HS-27A (cell line): Measurements from ENCODE around the gene MAMDC2.

Experiments used
- DNase-seq: peaks from one replicate; pipeline ENCODE4 v3.0.0-alpha.2; 2012; ENCODE audit warnings: low read depth, missing footprints

The MAMDC2 gene

DNA sequence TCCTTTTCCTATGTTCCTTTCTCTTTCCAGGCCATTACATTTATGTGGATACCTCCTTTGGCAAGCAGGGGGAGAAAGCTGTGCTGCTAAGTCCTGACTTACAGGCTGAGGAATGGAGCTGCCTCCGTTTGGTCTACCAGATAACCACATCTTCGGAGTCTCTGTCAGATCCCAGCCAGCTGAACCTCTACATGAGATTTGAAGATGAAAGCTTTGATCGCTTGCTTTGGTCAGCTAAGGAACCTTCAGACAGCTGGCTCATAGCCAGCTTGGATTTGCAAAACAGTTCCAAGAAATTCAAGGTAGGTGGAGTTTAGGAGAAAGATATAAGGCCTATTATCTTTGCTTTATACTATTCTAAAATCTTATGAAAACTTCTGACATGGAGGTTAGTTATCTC is 64.5 kb downstream of the MAMDC2 start:
- no peak for DNase-seq

- no peak for DNase-seq
These were observed 66.8 kb downstream of the MAMDC2 start for GRCh38 chr9:70110194-70111041.

DNA sequence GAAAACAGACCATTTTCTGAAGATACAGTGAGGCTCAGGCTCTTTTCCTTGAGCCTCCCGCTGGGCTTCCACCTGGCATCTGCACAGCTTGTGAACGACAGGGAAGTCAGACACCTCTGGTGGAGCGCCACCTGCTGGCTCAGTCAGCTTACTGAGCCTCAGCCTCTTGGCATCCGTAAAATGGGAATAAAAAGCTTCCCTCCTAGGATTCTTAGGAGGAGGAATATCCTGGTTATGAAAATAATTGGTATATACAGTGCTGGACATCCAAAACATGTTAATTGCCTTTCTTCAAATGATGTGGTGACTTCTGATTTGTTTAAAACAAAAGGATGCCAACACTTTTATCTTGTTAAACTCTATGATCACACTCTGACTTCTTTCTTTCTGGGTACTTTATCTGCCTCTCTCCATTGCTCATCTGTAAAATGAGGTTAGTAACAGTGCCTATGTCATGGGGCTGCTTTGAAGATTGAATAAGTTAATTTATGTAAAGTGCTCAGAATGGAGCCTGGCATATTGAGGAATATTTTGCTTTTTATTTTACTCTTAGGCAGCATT is 67.5 kb downstream of the MAMDC2 start:
- DNase-seq: no peak

DNA sequence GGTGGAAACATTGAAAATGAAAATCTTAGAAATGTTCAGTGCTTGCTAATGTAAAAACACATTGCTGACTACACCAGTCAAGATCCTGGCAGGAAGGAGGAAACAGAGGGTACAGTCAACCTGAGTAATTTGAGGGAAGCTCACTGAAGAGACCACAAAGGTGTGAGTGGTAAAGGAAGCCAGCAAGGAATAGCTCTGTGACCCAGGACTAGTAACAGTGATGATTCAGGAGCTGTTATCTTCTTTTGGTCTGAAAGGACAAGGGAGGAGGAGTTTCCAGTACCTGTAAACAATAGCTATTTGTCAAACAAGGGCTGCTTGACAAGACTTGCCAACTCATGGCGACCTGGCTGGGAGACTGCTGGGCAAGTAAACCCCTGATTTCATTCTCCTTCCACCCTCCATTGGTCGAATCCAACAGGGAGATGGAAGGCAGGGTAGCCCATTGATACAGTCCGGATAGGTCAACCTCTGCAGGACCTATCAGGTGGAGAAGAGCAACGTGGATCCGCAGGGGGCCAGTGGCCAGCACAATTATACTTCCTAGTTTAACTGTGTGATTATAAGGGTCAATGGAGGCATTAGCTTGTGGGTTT is 68.1 kb downstream of the MAMDC2 start:
- DNase-seq: no peak

DNA sequence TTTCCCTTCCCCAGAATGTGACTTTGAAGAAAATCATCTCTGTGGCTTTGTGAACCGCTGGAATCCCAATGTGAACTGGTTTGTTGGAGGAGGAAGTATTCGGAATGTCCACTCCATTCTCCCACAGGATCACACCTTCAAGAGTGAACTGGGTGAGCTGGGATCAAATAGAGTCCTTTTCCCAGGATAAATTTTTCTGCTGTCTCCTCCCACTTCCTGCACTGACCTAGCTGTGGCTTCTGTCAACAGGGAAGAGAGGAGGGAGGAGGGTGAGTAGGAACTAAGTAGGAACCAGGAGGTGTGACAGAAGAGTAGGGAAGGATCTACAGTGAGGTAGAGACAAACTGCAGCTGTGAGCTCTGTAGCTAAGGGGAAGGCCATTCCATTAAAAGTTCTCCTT is 69.3 kb downstream of the MAMDC2 start:
- no peak for DNase-seq

- DNase-seq: no peak
These were observed 69.9 kb downstream of the MAMDC2 start for GRCh38 chr9:70113403-70114022.

DNA sequence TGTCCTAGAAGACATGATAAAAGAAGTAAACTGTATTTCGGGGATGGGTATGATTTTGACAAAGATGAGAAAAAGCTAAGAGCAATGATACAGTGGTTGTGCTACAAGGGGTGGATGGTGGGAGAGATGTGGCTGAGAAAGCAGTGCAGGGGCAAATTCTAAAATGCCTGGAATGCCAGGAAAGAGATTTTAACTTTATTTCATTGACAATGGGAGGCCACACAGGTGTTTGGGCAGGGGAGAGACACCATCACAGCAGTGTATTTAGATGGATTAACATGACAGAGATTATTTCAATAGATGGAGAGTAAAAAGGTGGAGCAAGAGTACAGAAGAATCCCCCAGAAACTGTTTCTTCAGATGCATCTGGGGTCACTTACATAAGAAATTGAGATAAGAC is 71.2 kb downstream of the MAMDC2 start:
- DNase-seq: no peak

DNA sequence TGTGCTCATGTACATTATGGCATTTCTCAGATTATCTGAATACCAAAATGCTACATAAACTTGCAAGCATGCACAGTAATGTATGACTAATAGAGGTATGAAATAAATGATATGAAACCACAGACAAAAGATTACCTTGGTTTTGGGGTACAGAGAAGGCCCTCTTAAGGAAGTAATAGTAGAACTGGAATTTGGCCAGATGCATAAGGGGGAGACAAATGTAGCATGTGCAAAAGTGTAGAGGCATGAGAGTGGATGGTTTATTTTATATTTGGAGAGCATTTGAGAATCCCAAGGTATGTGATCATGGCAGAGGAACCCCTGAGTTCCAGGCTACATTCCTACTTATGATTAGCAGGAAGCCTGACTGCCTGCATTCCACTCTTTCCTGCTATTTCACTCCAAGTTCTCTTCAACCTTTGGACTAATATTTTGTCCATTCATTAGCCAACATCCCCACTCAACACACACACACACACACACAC is 74.2 kb downstream of the MAMDC2 start:
- peak; percentile 66 for DNase-seq

DNA sequence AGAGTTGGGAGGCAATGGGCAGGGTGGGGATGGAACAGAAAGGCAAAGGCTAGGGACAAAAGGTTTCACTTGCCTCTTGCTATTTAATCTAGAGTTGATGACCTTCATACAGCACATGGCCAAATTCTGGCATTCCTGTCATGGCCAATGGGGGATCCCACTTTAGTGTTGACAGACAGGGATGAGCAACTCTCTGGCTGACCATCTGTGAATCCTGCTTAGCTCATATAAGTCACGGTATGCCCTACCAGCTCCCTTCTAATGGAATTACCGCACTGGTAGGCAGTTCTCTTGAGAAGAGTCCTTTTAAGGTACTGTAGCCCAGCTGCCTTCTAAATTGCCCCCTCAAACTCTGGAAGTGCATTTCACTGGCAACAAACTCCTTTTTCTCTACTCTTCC is 76.1 kb downstream of the MAMDC2 start:
- DNase-seq: no peak

GRCh38 chr9:70120834-70121510 is 77.3 kb downstream of the MAMDC2 start:
- DNase-seq: no peak

GRCh38 chr9:70121818-70122436 is 78.3 kb downstream of the MAMDC2 start:
- DNase-seq: no peak

GRCh38 chr9:70123695-70124094 is 80.0 kb downstream of the MAMDC2 start:
- DNase-seq: no peak

DNA sequence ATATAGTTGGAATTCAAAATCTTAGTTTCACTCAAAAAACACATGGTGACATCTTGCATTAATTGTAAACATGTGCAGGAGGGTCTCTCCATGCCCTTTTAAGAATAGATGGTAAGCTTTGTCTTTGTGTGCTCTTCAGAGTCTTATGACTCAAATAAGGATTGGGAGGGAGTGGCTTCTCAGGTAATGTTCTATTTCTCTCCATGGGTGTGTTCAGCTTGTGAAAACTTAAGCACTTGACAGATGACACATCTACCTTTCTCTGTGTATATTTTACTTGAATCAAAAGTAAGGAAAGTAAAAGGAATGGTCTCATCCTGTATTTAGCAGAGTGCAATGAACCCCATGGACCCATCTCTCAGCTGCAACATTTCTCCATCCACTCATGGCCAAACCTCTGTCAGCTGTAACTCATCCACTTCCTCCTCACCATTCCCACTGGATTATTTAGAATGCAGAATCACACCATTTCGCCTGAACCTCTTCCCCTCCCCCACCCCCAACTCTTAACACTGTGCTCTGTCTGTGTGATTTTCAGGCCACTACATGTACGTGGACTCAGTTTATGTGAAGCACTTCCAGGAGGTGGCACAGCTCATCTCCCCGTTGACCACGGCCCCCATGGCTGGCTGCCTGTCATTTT is 82.1 kb downstream of the MAMDC2 start:
- no peak for DNase-seq

DNA sequence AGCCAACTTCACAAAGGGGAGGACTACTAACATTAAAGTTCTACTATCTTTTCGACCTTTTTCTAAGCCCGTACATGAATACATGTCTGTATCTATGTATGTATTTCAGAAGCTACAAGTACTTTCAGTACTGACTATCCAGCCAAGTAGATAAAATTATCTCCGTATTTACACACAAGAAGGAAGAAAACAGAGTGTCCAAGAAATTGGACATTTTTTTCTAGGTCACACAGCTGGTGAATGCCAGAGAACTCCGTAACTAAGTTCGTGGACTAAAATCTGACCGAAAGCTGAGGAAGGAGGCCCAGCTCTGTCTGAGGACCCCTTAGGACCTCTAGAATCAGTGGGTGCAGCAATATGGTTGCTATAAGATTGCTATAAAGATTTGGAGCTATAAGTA is 83.4 kb downstream of the MAMDC2 start:
- no peak for DNase-seq

DNA sequence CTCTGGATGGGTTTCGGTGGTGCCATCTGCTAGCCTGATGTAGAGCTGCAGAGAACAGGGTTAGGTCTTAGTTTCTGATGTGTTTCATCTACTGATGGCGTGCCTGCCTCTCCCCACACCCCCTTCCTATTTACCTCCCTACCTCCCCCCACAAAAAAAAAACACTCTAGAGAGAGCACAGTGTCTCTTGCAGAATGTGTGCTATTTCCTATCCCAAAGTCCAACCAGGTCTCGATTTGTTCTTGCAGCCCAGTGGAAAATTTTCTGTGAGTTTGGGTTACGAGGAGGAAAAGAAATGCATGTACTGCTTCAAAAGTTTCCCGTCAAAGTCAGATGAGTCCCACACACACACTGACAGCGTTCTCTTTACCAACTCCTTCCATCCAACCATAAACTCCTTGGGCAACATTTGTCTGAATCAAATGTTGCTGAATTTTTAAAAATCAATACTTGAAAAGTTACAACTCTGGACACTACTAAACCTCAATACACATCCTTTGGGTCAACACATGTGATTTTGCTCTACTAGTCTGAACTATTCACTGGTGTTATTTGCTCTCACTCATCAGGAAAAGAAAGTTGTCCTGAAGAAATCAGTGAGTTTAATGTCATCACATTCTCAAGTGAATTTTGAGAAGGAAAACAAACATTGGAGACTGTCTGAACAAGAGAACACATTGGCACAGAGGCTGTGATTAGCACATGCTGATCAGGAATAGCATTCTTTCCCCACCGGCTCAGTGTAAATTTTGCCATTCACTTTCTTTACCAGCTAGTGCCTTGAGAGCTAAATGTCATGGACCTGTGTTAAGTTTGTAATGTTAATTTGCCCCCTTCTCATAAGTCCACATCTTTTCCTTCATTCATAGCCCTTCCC is 84.1 kb downstream of the MAMDC2 start:
- no peak for DNase-seq

DNA sequence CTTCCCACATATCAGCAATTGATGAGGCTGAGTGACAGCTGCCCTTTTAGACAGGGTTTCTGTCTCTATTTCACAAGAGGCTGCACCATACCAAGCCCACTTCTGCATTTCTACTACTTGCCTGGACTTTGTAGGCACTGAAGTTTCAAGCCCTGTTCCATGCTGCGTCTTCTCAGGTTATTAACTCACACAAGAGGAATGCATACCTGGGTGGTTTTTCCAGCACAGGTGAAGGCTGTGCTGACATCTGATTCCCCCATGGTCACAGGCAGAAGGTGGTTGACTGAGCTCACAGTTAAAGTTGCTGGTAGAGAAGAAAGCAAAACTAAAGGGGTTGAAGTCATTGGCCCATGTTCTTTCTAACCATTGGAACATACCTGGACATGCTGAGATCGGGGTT is 86.6 kb downstream of the MAMDC2 start:
- no peak for DNase-seq

DNA sequence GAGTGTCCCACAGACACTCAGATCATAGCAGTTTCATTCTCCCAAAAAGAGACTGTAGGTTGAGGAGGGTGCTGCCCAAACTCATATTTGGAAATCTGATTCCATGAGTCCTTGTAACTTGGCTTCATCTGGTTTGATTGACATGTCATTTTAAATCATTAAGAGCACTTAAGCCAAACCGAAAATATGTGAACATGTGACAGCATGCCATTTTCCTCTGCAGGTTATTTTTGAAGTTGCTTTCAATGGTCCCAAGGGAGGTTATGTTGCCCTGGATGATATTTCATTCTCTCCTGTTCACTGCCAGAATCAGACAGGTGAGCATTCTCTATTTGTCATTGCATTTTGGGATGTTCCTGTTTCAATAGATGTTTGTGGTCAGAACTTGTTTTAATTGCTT is 87.6 kb downstream of the MAMDC2 start:
- no peak for DNase-seq

GRCh38 chr9:70133253-70134208 is 89.9 kb downstream of the MAMDC2 start:
- no peak for DNase-seq

DNA sequence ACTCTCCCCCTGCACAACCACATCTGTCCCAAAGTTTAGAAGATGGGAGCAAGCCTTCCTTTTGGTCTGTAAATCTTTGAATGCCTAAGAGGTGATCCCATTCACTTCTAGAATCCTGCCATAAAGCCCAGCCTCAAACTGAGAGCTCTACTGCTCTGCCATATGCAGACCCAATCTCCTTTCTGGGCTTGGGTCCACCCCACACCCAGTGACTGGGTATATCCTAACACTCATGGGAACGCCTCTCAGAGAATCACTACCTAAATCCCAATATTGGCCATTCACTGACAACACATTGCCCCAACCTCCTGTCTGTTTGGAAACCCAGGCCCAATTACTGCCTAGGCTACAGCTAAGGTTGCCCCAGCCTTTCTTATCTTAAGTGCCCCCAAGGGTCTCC is 90.7 kb downstream of the MAMDC2 start:
- no peak for DNase-seq
